H9 (cell line): ENCODE results near the gene CRMP1. TPM values are rescaled to one million over a fixed set of nuclear protein-coding genes. Genes with fewer than 3 reads are reported as not detected.
A peak's percentile ranks its signal among the peaks of the same experiment; 100 is the strongest.

ENCODE experiments used
- DNase-seq: peaks from one replicate; pipeline ENCODE4 v3.0.0-alpha.2; 2017
- H2AFZ ChIP-seq: one replicate; pipeline ENCODE4 v1.6.1; 2013; ENCODE audit warnings: mild to moderate bottlenecking, low read length, control low read depth, moderate library complexity
- H2AK5ac ChIP-seq: 2 replicates; pipeline ENCODE4 v1.6.1; 2013; ENCODE audit warnings: low read length, control low read depth, mixed read lengths; ENCODE audit not compliant: insufficient read length
- H2BK120ac ChIP-seq: one replicate; pipeline ENCODE4 v1.6.1; 2013; ENCODE audit warnings: low read depth, mild to moderate bottlenecking, low read length, control low read depth, inconsistent platforms; ENCODE audit not compliant: poor library complexity, severe bottlenecking
- H2BK12ac ChIP-seq: 2 replicates; pipeline ENCODE4 v1.6.1; 2013; ENCODE audit warnings: low read length, control low read depth, mixed read lengths, low read depth; ENCODE audit not compliant: insufficient read length
- H2BK15ac ChIP-seq: 2 replicates; pipeline ENCODE4 v1.6.1; 2013; ENCODE audit warnings: low read depth, low read length, control low read depth
- H2BK20ac ChIP-seq: one replicate; pipeline ENCODE4 v1.6.1; 2013; ENCODE audit warnings: low read depth, mild to moderate bottlenecking, low read length, control low read depth, inconsistent platforms; ENCODE audit not compliant: poor library complexity, severe bottlenecking
- H2BK5ac ChIP-seq: 2 replicates; pipeline ENCODE4 v1.6.1; 2013; ENCODE audit warnings: low read length, control low read depth, mixed read lengths; ENCODE audit not compliant: insufficient read length
- H3K14ac ChIP-seq: 2 replicates; pipeline ENCODE4 v1.6.1; 2013; ENCODE audit warnings: low read length, control low read depth; ENCODE audit not compliant: insufficient read depth
- H3K18ac ChIP-seq: 2 replicates; pipeline ENCODE4 v1.6.1; 2013; ENCODE audit warnings: low read depth, mild to moderate bottlenecking, mixed read lengths, low read length, control low read depth; ENCODE audit not compliant: insufficient read length
- H3K23ac ChIP-seq: 2 replicates; pipeline ENCODE4 v1.6.1; 2013; ENCODE audit warnings: low read length, control low read depth, mixed read lengths, low read depth; ENCODE audit not compliant: insufficient read length
- H3K23me2 ChIP-seq: 2 replicates; pipeline ENCODE4 v1.6.1; 2013; ENCODE audit warnings: low read depth, mild to moderate bottlenecking, mixed read lengths, low read length, control low read depth; ENCODE audit not compliant: insufficient read length, poor library complexity, severe bottlenecking
- H3K27ac ChIP-seq: 2 replicates; pipeline ENCODE4 v1.5.1; 2013; ENCODE audit warnings: low read length, control low read depth, mixed read lengths, low read depth; ENCODE audit not compliant: insufficient read length
- H3K27me3 ChIP-seq: 2 replicates; pipeline ENCODE4 v1.6.1; 2013; ENCODE audit warnings: low read length, control low read depth, inconsistent platforms; ENCODE audit not compliant: insufficient read depth
- H3K4ac ChIP-seq: 2 replicates; pipeline ENCODE4 v1.6.1; 2013; ENCODE audit warnings: low read depth, mild to moderate bottlenecking, control low read depth, inconsistent platforms, low read length, moderate library complexity
- H3K4me1 ChIP-seq: 2 replicates; pipeline ENCODE4 v1.6.1; 2013; ENCODE audit warnings: low read length, control low read depth, inconsistent platforms; ENCODE audit not compliant: insufficient read depth
- H3K4me2 ChIP-seq: 2 replicates; pipeline ENCODE4 v1.6.1; 2013; ENCODE audit warnings: low read length, control low read depth, mixed read lengths; ENCODE audit not compliant: insufficient read length, insufficient read depth
- H3K56ac ChIP-seq: 2 replicates; pipeline ENCODE4 v1.6.1; 2013; ENCODE audit warnings: low read depth, mild to moderate bottlenecking, mixed read lengths, low read length, control low read depth; ENCODE audit not compliant: insufficient read length
- H3K79me1 ChIP-seq: 2 replicates; pipeline ENCODE4 v1.6.1; 2013; ENCODE audit warnings: low read depth, mild to moderate bottlenecking, moderate library complexity, low read length, control low read depth, inconsistent platforms; ENCODE audit not compliant: insufficient read depth, poor library complexity, severe bottlenecking
- H3K79me2 ChIP-seq: 2 replicates; pipeline ENCODE4 v1.6.1; 2013; ENCODE audit warnings: low read length, control low read depth, inconsistent platforms; ENCODE audit not compliant: insufficient read depth
- H3K9ac ChIP-seq: 2 replicates; pipeline ENCODE4 v1.6.1; 2013; ENCODE audit warnings: low read length, control low read depth, mixed read lengths; ENCODE audit not compliant: insufficient read length; ENCODE audit errors: extremely low read depth
- H3K9me3 ChIP-seq: one replicate; pipeline ENCODE4 v1.6.1; 2013; ENCODE audit warnings: low read depth, low read length, inconsistent platforms; ENCODE audit not compliant: control insufficient read depth
- H3T11ph ChIP-seq: one replicate; pipeline ENCODE4 v1.6.1; 2013; ENCODE audit warnings: mild to moderate bottlenecking, low read length, control low read depth, inconsistent platforms
- H4K20me1 ChIP-seq: one replicate; pipeline ENCODE4 v1.6.1; 2013; ENCODE audit not compliant: control insufficient read depth, insufficient read length, insufficient read depth
- H4K5ac ChIP-seq: 2 replicates; pipeline ENCODE4 v1.6.1; 2013; ENCODE audit warnings: low read depth, mild to moderate bottlenecking, mixed read lengths, low read length, control low read depth; ENCODE audit not compliant: insufficient read length
- H4K8ac ChIP-seq: replicated peaks from 2 replicates; pipeline ENCODE4 v1.6.1; 2013; ENCODE audit warnings: low read length, control low read depth, mixed read lengths, low read depth; ENCODE audit not compliant: insufficient read length
- H4K91ac ChIP-seq: 2 replicates; pipeline ENCODE4 v1.6.1; 2013; ENCODE audit warnings: low read depth, mild to moderate bottlenecking, moderate library complexity, mixed read lengths, low read length, control low read depth; ENCODE audit not compliant: insufficient read length
- H3K27ac Mint-ChIP-seq, 3 experiments: 2 replicates in 2 of 3; 3 replicates in 1 of 3; pipeline ENCODE4 v1.8.0; 2020 to 2021; ENCODE audit warnings: mixed read lengths in 3 of 3, mild to moderate bottlenecking in 1 of 3, moderate library complexity in 1 of 3
- H3K27me3 Mint-ChIP-seq: 2 replicates; pipeline ENCODE4 v1.8.0; 2021; ENCODE audit warnings: low read depth, mild to moderate bottlenecking, moderate library complexity, mixed read lengths
- H3K36me3 Mint-ChIP-seq, 3 experiments: 2 replicates in 2 of 3; 3 replicates in 1 of 3; pipeline ENCODE4 v1.8.0; 2020 to 2021; ENCODE audit warnings: low read depth in 3 of 3, mixed read lengths in 3 of 3; ENCODE audit not compliant: insufficient read depth in 1 of 3
- H3K4me1 Mint-ChIP-seq, 2 experiments: 2 replicates each; pipeline ENCODE4 v1.8.0; 2020; ENCODE audit warnings: mixed read lengths in 2 of 2
- H3K4me3 Mint-ChIP-seq, 2 experiments: 2 replicates in 1 of 2; 3 replicates in 1 of 2; pipeline ENCODE4 v1.8.0; 2020 to 2021; ENCODE audit warnings: mild to moderate bottlenecking in 2 of 2, mixed read lengths in 2 of 2, moderate library complexity in 1 of 2
- H3K9me3 Mint-ChIP-seq, 2 experiments: 2 replicates in 1 of 2; 3 replicates in 1 of 2; pipeline ENCODE4 v1.8.0; 2020; ENCODE audit warnings: mild to moderate bottlenecking in 2 of 2, mixed read lengths in 2 of 2, moderate library complexity in 1 of 2
- WGBS: extraction: QIAGEN DNeasy Blood & Tissue Kit; methylation state at CpG from one replicate; pipeline ENCODE4 v1.1.7; 2013; ENCODE audit warnings: missing lambda C conversion rate, low lambda C conversion rate, mixed read lengths; ENCODE audit not compliant: insufficient read length; ENCODE audit errors: extremely low coverage; 5-methylcytosine and 5-hydroxymethylcytosine counted together
- total RNA-seq: library from RNA; stranded (reverse); gene quantifications from 2 replicates; pipeline ENCODE4 v1.2.1, GENCODE V29; 2021
- TF ChIP-seq, protein P1 (sequence below): fragments of 200-600 bp; sonication (generic); conservative IDR thresholded peaks from 3 replicates; pipeline ENCODE4 v1.8.0; 2021; ENCODE audit warnings: antibody characterized with exemption, mild to moderate bottlenecking

The CRMP1 gene
- total RNA-seq, 1 experiment from 2014 or later: 71.6 TPM

DNA sequence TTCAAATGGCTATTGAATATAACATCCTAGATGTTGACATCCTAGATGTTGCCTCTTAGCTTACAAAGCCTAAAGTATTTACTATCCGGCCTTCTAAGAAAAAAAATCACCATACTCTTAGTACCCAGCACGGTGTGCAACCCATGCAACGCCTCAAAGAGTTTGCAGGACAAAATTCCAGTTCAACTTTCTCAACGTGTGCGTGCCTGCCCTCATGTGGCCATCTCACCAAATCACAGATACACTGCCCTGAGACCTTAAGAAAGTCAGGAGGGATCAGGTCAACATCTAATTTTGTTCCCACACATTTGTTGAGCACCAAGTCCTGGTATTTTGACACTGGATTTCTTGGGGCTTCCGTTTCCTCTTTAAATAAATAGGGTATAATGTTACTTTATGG, 68.3 kb downstream of the CRMP1 start:
- Histone ChIP-seq H3K79me2 (no peaks in the 10 kb centered on the region), H3K9me3 (no peaks in the 10 kb centered on the region)

More for the DNA sequence above, 68.3 kb downstream of the CRMP1 start:
- Histone ChIP-seq H2BK12ac (no peak overlapping the region), H2AFZ (no peak overlapping the region), H4K20me1 (peaks cover 2% of the 10 kb centered on the region), H3T11ph (no peak overlapping the region), H3K27me3 (no peaks in the 10 kb centered on the region), H4K5ac (no peak overlapping the region), H2BK20ac (no peak overlapping the region), H3K4ac (no peak overlapping the region), H3K23ac (no peak overlapping the region), H3K18ac (no peak overlapping the region), H3K4me2 (no peak overlapping the region), H3K9ac (no peak overlapping the region), H2BK120ac (no peak overlapping the region), H2BK5ac (no peak overlapping the region), H3K79me1 (no peaks in the 10 kb centered on the region), H3K14ac (no peak overlapping the region), H3K23me2 (no peaks in the 10 kb centered on the region), H3K27ac (no peak overlapping the region), H2AK5ac (no peak overlapping the region), H4K91ac (no peak overlapping the region), H3K4me1 (no peaks in the 10 kb centered on the region), H2BK15ac (no peak overlapping the region), H4K8ac (no peak overlapping the region), H3K56ac (no peak overlapping the region)
- Mint-ChIP-seq H3K27ac (no peak overlapping the region), H3K4me1 (peaks cover 0 to 2% of the 10 kb centered on the region in 2 experiments; a peak in 1 of 4 replicates), H3K27me3 (peaks cover 1% of the 10 kb centered on the region; the same call in 1 of the 2 replicates), H3K36me3 (peaks cover 63 to 75% (median 68%) of the 10 kb centered on the region in 3 experiments), H3K4me3 (no peak overlapping the region), H3K9me3 (no peaks in the 10 kb centered on the region; a peak in 1 of 5 replicates)
- TF ChIP-seq, protein P1, sequence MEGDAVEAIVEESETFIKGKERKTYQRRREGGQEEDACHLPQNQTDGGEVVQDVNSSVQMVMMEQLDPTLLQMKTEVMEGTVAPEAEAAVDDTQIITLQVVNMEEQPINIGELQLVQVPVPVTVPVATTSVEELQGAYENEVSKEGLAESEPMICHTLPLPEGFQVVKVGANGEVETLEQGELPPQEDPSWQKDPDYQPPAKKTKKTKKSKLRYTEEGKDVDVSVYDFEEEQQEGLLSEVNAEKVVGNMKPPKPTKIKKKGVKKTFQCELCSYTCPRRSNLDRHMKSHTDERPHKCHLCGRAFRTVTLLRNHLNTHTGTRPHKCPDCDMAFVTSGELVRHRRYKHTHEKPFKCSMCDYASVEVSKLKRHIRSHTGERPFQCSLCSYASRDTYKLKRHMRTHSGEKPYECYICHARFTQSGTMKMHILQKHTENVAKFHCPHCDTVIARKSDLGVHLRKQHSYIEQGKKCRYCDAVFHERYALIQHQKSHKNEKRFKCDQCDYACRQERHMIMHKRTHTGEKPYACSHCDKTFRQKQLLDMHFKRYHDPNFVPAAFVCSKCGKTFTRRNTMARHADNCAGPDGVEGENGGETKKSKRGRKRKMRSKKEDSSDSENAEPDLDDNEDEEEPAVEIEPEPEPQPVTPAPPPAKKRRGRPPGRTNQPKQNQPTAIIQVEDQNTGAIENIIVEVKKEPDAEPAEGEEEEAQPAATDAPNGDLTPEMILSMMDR: peak; percentile 65
- DNase-seq: no peak
- WGBS: no CpG with 5 or more reads among the region's 6 CpGs
